DMS53 (cell line): Measurements from ENCODE around the gene JOSD1.
A peak's percentile ranks its signal among the peaks of the same experiment; 100 is the strongest.

Experiments
- DNase-seq: peaks from one replicate; lab custom pipeline; 2025; lab: John Stamatoyannopoulos, UW

Gene JOSD1

GRCh38 chr22:38733329-38733723 lies 32.6 kb upstream of the JOSD1 start:
- peak; percentile 52 for DNase-seq

DNA sequence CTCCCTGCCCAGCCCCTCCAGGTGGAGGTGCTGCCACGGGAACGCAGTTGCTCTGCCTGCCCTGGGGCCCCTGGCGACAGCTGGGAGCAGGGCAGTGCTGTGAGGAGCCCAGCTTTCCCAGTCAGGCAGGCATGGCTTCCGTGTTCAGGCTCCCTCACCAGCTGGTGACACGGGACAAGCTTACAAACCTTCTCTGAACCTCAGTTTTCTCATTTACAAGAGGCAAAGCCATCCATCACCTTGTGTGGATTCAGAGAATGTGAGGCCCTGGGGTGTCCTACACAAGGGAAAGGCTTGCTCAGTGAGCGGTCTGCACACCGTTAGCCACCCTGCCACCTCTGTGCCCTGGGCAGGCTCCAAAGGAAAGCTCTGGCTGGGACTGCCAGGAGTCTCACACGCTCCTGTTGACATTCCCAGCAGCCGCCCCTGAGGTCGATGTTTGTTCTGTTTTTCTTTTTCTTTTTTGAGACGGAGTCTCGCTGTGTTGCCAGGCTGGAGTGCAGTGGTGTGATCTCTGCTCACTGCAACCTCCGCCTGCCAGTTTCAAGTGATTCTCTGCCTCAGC lies 31.6 kb upstream of the JOSD1 start:
- DNase-seq, result peak; percentile 22

DNA sequence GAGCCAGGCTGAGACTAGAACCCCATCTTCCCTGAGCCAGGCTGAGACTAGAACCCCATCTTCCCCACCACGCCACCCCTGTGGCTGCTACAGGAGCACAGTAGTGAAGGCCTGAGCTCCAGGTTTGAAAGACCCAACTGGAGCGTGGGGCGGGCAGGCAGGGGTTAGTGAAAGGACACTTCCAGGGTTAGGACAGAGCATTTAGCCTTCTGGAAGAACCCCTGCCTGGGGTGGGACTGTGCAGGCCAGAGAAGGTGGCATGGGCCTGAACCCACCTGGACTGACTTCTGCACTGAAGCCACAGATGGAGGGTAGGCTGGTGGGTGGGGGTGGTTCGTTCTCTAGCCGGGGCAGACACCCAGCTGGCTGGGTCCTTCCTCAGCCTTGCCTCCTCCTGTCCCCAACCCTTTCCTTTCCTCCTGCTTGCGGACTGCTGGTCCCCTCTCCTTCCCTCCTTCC lies 31.0 kb upstream of the JOSD1 start:
- no peak for DNase-seq

DNA sequence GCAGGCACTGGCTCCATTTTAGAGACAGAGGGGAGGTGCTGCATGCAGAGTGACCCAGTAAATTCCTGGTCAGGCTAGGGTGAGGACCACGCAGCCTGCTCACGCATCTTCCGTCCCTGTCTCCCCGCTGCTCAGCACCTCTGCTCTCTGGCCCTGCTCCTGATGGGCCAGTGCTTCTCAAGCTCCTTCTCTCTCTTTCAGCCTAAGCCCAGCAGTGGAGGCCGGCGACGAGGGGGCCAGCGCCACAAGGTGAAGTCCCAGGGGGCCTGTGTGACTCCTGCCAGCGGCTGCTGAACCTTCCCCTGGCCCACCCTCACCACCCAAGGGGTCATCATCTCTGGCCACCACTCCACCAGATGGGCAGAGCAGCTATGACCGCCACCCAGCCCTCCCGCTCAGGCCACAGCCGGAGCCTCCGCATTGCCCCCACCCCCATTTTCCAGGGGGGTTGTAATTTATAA lies 29.7 kb upstream of the JOSD1 start:
- no peak for DNase-seq

GRCh38 chr22:38729946-38730345 lies 29.2 kb upstream of the JOSD1 start:
- no peak for DNase-seq

DNA sequence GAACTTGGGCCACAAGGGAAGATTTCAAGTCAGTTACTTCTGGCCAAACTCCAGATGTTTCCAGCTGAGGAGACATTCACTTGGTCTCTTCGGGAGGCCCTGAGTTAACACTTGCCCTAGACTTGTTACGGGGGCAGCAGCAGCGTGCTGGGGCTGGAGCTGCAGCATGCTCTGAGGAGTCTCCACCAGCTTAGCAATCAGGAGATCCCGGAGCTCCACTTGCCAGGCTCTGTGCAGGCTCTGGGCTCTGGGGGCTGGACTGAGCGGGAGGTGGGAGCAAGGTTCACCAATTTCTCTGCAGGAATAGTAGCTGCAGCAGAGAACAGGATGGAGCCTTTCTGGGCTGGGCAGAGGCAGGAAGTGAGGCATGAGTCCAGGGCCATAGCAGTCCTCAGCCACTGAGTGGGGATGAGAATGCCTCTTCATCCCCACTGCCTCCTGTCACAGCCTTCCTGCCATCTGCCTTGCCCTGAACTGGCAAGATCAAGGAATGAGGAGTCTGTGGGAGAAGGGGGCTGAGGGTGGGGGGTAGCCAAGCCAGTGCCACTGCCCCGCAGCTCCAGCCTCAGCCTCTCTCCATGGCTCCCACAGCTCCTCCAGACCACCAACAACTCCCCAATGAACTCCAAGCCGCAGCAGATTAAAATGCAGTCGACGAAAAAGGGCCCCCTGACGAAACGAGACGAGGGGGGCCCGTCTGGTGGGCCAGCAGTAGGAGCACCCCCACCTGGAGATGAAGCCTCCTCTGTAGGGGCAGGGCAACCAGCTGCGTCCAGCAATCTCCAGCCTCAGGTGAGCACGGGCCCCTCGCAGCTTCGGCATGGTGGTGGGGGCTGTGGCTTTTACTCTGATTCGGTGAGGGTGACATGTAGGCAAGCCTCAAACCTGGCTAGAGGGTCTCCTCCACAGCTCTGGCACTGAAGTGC lies 28.4 kb upstream of the JOSD1 start:
- DNase-seq, result no peak

- DNase-seq, result no peak
Observed at GRCh38 chr22:38727530-38728451, 27.0 kb upstream of the JOSD1 start.

DNA sequence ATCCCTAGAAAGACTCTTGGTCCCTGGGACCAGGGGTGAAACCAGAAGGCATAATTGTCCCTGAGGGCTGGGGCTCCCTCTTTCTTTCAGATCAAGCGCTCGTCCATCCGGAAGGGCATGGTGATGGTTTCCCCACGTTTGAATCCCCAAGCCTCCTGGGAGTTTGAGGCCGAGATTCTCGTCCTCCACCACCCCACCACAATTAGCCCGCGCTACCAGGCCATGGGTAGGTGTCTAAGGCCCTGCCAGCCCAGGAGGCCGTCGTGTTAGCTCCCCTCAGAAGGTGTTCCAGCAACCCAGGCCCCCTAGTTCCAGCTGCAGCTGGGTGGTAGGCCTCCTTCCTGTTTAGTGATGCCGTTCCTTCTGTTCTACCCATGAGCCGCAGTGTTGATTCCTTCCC lies 26.4 kb upstream of the JOSD1 start:
- no peak for DNase-seq

DNA sequence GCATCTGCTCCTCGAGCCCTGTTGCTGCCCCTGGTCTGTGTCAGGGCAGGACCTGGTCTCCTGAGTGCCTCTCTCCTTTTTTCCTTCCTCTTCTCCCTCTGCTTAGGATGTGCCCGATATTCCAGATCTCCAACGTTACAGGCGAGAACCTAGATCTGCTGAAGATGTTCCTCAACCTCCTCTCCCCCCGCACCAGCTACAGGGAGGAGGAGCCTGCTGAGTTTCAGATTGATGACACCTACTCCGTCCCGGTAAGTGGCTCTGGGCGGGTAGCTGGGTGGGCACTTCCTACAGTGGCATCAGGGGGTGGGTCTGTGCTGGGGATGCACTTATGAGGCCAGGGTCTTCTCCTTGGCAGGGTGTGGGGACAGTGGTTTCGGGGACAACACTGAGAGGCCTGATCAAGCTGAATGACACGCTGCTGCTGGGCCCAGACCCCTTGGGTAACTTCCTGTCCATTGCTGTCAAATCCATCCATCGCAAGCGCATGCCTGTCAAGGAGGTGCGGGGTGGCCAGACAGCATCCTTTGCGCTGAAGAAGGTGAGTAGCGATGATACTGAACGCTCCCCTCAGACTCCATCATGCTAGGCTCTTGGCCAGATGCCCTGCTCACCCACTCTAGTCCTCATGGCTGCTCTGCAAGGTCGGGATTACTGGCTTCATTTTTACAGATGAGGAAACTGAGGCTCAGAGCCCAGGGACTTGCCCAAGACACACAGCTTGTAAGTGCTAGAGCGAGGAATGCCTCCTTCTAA lies 25.3 kb upstream of the JOSD1 start:
- no peak for DNase-seq

GRCh38 chr22:38724926-38725571 lies 24.3 kb upstream of the JOSD1 start:
- peak; percentile 83 for DNase-seq

DNA sequence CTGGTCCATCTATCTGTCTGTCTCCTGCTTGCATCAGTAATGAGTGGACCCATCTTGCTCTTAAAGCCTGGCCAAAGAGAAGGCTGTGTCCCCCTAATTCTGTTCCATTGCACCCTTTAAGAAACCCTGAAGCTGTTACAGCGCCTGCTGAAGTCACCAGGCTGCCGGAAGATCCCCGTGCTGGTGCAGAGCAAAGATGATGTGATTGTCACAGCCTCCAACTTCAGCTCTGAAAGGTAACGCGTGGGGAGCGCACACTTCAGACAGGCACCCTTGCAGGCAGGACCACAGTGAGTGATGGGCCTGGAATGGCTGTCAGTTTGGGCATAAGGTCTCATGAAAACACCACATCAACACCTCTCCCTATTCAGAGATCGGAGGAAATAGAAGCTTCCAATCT lies 23.4 kb upstream of the JOSD1 start:
- DNase-seq, result no peak

DNA sequence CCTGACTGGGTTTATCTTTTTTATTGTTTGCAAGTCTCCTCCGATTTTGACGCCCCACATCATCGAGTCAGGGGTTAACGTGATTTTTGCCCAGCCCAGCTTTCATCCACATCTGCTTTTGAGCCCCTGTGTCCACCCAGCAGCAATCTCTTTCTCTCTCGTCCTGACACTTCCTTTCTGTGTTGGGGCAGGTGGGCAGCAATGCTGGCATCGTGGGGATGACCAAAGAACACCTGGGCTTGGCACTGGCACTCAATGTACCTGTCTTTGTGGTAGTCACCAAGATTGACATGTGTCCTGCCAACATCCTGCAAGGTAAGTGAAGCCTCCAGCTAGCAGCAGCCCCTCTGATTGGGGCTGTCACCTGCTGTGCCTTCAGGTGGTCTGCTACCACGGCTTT lies 20.8 kb upstream of the JOSD1 start:
- DNase-seq, result no peak

DNA sequence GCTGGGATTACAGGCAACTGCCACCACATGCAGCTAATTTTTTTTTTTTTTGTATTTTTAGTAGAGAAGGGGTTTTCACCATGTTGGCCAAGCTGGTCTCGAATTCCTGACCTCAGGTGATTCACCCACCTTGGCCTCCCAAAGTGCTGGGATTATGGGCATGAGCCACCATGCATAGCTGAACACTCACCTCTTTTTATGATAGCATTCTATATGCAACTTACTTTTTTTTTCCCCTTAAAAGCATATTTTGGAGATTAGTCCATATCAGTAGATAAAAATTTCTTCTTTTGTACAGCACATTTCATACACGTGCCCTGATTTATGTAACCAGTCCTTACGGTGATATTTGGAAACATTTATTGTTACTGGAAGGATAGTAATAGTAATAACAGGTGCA lies 19.6 kb upstream of the JOSD1 start:
- DNase-seq, result no peak

DNA sequence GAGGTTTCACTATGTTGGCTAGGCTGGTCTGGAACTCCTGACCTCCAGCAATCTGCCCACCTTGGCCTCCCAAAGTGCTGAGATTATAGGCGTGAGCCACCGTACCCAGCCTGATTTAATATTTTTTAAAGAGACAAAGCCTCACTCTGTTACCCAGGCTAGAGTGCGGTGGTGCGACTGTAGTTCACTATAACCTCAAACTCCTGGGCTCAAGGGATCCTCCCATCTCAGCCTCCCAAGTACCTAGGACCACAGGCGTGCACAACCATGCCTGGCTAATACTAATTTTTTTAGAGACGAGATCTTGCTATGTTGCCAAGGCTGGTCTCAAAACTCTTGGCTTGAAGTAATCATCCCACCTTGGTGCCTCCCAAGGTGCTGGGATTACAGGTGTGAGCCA lies 18.5 kb upstream of the JOSD1 start:
- DNase-seq, result no peak

DNA sequence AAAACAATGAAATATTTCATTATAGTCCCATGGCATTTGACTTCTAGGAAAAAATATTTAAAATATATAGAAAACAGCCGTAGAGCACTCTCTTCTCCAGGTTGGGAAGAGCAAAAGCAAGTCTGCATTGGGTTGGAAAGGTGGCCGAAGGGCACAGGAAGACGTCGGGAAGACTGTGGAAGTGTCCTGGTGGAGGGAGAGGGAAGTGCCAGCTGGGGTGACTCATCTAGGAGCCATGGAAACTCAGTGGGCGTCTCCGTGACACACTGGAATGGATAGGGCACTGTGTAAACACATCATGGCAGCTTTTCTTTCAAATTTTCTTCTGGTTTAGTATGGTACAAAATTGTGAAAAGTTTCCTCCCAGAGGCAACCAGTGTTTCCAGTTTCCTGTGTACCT lies 17.7 kb upstream of the JOSD1 start:
- DNase-seq, result peak; percentile 91

GRCh38 chr22:38717244-38717643 lies 16.5 kb upstream of the JOSD1 start:
- DNase-seq, result no peak

- no peak for DNase-seq
Observed at GRCh38 chr22:38716826-38717225, 16.1 kb upstream of the JOSD1 start.

- no peak for DNase-seq
Observed at GRCh38 chr22:38716271-38716670, 15.5 kb upstream of the JOSD1 start.

GRCh38 chr22:38715852-38716251 lies 15.1 kb upstream of the JOSD1 start:
- no peak for DNase-seq

DNA sequence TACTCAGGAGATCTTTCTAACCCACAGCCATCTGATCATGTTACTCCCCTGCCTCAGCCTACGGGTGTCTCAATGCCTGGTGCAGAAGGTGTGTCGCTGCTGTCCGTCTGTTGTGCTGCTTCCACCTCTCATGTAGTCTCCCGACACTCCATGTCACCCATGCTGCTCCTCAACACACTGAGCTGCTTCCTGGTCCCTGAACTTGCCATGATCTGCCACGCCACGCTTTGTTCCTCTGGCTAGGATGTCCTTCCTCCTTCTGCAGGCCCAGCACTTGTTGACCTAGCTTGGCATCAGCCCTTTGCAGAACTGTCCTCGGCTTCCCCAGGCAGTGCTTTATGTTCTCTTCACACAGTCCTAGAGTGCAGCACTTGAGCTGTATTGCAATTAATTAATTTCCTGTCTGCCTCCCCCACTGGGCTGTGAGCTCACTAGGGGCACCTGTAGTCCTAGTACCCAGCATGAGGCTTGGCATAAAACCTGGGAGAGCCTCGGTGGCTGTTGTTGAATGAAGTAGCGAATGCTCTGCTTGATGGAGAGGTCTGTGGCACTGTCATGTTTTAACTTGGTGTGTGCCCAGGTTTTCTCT lies 14.5 kb upstream of the JOSD1 start:
- no peak for DNase-seq

- DNase-seq, result no peak
Observed at GRCh38 chr22:38713921-38714320, 13.2 kb upstream of the JOSD1 start.
